Stimulated activated CD4-positive, alpha-beta T cell treated with anti-CD3 and anti-CD28 coated beads, Interleukin-12 subunit alpha, Interleukin-12 subunit beta, amount 100 ng/mL, for 24 hours (primary cell): Measurements from ENCODE around the gene NOS1AP.

Experiments used
- DNase-seq, 2 experiments: peaks; one replicate each; pipeline ENCODE4 v3.0.0-alpha.2; 2020; ENCODE audit warnings: low read depth in 2 of 2

The NOS1AP gene

GRCh38 chr1:162381941-162382750, 312.7 kb downstream of the NOS1AP start:
- DNase-seq, result no peak

GRCh38 chr1:162383091-162383490, 313.6 kb downstream of the NOS1AP start:
- no peak for DNase-seq

GRCh38 chr1:162383516-162383915, 314.0 kb downstream of the NOS1AP start:
- no peak for DNase-seq

- no peak for DNase-seq
These were observed 314.6 kb downstream of the NOS1AP start for GRCh38 chr1:162384116-162384515.

- DNase-seq, result no peak
These were observed 315.2 kb downstream of the NOS1AP start for GRCh38 chr1:162384601-162385279.

GRCh38 chr1:162385280-162385623, 315.8 kb downstream of the NOS1AP start:
- no peak for DNase-seq

- no peak for DNase-seq
These were observed 316.2 kb downstream of the NOS1AP start for GRCh38 chr1:162385702-162386101.

- no peak for DNase-seq
These were observed 317.1 kb downstream of the NOS1AP start for GRCh38 chr1:162386292-162387225.

- DNase-seq, result no peak
These were observed 318.0 kb downstream of the NOS1AP start for GRCh38 chr1:162387226-162388082.

- DNase-seq, result no peak
These were observed 318.6 kb downstream of the NOS1AP start for GRCh38 chr1:162388083-162388594.

GRCh38 chr1:162388615-162389014, 319.1 kb downstream of the NOS1AP start:
- no peak for DNase-seq

GRCh38 chr1:162389021-162389818, 319.7 kb downstream of the NOS1AP start:
- no peak for DNase-seq

GRCh38 chr1:162389971-162390370, 320.5 kb downstream of the NOS1AP start:
- DNase-seq, result no peak

GRCh38 chr1:162390396-162391185, 321.1 kb downstream of the NOS1AP start:
- DNase-seq, result no peak

GRCh38 chr1:162391790-162392563, 322.5 kb downstream of the NOS1AP start:
- DNase-seq, result no peak

GRCh38 chr1:162396201-162396906, 326.9 kb downstream of the NOS1AP start:
- DNase-seq, result no peak

GRCh38 chr1:162397039-162397448, 327.6 kb downstream of the NOS1AP start:
- no peak for DNase-seq
